Measurements from ENCODE around the gene EPS15. TPM values are rescaled to one million over a fixed set of nuclear protein-coding genes. Genes with fewer than 3 reads are reported as not detected.

Gene EPS15
- total and polyA plus RNA-seq, 2 experiments from 2014 or later, result 31.0 to 76.5 TPM

DNA sequence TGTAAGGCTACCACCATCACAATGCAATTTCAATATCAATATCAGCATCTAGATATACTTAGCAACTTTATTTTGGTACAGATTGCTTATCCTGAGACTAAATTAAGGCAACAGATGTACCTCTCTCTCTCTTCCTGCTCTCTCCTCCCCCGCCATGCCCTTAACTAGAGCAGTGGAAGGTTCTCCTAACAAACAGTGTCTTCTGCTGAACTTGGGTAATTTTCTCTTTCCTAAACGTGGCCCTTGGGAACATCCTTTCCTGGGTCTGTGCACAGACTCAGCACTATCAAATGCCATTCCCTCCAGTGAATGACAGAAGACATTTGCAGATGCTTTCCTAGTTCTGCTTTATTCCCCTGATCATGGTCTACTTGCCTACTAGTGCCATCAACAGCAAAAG lies 103.1 kb downstream of the EPS15 start (continued):
- TF ChIP-seq STAT1 (IDR thresholded peaks at IDR 0.05; ENCODE audit: unreplicated experiment), result no peak
- no peak for TF ChIP-seq ZNF331 (CRISPR knock-in tag; IDR thresholded peaks at IDR 0.05; ENCODE audit: low read depth)
- no peak for TF ChIP-seq JUNB (IDR thresholded peaks at IDR 0.05; ENCODE audit: unreplicated experiment)
- no peak for TF ChIP-seq CREB1 (CRISPR knock-in tag; IDR thresholded peaks at IDR 0.05; ENCODE audit: low read depth)
- no peak for TF ChIP-seq ZNF462 (CRISPR knock-in tag; IDR thresholded peaks at IDR 0.05)
- no peak for TF ChIP-seq ETS1 (IDR thresholded peaks at IDR 0.05)

DNA sequence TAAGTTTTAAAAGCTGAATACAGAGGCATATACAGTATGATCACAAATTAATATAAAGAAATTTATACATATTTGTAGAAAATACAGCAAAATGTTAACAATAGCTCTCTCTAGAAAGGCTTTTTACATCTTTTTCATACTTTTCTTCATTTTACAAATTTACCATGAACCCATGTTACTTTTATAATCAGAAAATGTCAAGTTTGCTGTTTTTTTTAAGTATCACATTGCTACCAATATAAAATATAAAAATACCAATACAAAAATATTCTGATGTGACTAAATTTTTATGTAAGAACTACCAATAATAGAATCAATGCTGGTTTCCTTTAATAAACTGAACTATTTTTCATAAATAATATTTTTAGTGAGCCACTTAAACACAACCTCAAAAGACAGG lies 104.3 kb downstream of the EPS15 start:
- H3K36me3 Mint-ChIP-seq (ENCODE audit: low read depth), result peaks cover 16% of the 10 kb centered on the region
- H3K9me2 ChIP-seq (ENCODE audit: insufficient read depth), result no peaks in the 10 kb centered on the region
- no peak overlapping the region for H3K4me3 Mint-ChIP-seq
- no peaks in the 10 kb centered on the region for H3F3A ChIP-seq (replicated peaks; ENCODE audit: low read depth)
- ATAC-seq (no peak), DNase-seq (ENCODE audit: low spot score) (no peak)
- no peaks in the 10 kb centered on the region for H3K9me3 Mint-ChIP-seq
- H3K27ac ChIP-seq (ENCODE audit: low read depth), result no peak overlapping the region
- no peak overlapping the region for H3K4me3 ChIP-seq
- no peak overlapping the region for H3K4me2 ChIP-seq
- H3K79me2 ChIP-seq (replicated peaks; ENCODE audit: insufficient read depth), result peaks cover 96% of the 10 kb centered on the region
- no peak overlapping the region for H2AFZ ChIP-seq
- peaks cover 5% of the 10 kb centered on the region for H3K27me3 Mint-ChIP-seq (ENCODE audit: insufficient read depth, low read depth, poor library complexity)
- no peaks in the 10 kb centered on the region for H3K36me3 ChIP-seq (ENCODE audit: insufficient read depth)
- H4K20me1 ChIP-seq (replicated peaks; ENCODE audit: insufficient read depth), result no peaks in the 10 kb centered on the region
- no peak overlapping the region for H3K27ac Mint-ChIP-seq
- H3K27me3 ChIP-seq (ENCODE audit: insufficient read depth), result no peaks in the 10 kb centered on the region
- H3K4me1 ChIP-seq (ENCODE audit: insufficient read depth), result no peaks in the 10 kb centered on the region
- peaks cover 10% of the 10 kb centered on the region; the same call in 2 of the 3 replicates for H3K4me1 Mint-ChIP-seq
- TF ChIP-seq POLR2AphosphoS5 (IDR thresholded peaks at IDR 0.05; ENCODE audit: low read depth) (no peak), EZH2 (IDR thresholded peaks at IDR 0.05; ENCODE audit: low read depth, unreplicated experiment) (no peak), ZNF462 (CRISPR knock-in tag; IDR thresholded peaks at IDR 0.05) (no peak), CREB1 (CRISPR knock-in tag; IDR thresholded peaks at IDR 0.05; ENCODE audit: low read depth) (no peak), STAT1 (IDR thresholded peaks at IDR 0.05; ENCODE audit: unreplicated experiment) (no peak), NANOG (IDR thresholded peaks at IDR 0.05; ENCODE audit: borderline replicate concordance) (no peak), EZH2phosphoT487 (IDR thresholded peaks at IDR 0.05; ENCODE audit: unreplicated experiment) (no peak)
